ENCODE measurements around the gene ITPRIPL1.

ITPRIPL1 gene

GRCh38 chr2:96361751-96362150 lies 36.6 kb downstream of the ITPRIPL1 start:
- no peak for DNase-seq (ENCODE audit: low read depth)
- H3K4me3 ChIP-seq (replicated peaks; ENCODE audit: low read depth, low read length) = no peak overlapping the region
- no peak for TF ChIP-seq CTCF (IDR thresholded peaks at IDR 0.05; ENCODE audit: low read length, missing control alignments)

DNA sequence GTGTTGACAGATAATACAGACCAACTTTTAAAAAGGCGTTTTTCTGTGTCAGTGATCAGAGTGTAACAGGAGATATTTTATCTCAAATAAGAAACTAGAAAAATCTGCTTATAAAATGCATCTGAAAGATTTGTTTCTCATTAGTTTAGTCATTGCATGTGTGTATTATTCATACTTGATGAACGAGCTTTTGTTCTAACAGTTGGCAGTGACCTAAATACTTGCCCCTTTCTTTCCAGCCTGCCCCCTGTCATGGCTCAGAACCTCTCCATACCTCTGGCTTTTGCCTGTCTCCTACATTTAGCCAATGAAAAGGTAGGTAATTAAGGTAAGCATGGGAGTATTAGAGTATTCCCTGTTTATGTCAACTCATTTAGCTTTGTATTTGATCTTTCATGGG lies 44.1 kb downstream of the ITPRIPL1 start:
- H3K4me3 ChIP-seq (replicated peaks; ENCODE audit: low read depth, low read length) = no peak overlapping the region
- no peak for DNase-seq (ENCODE audit: low read depth)
- TF ChIP-seq CTCF (IDR thresholded peaks at IDR 0.05; ENCODE audit: low read length, missing control alignments) = no peak

- peak; percentile 58 for DNase-seq (ENCODE audit: low read depth)
- TF ChIP-seq CTCF (IDR thresholded peaks at IDR 0.05; ENCODE audit: low read length, missing control alignments) = no peak
- no peak overlapping the region for H3K4me3 ChIP-seq (replicated peaks; ENCODE audit: low read depth, low read length)
Observed at GRCh38 chr2:96374211-96374951, 49.3 kb downstream of the ITPRIPL1 start.
